ENCODE results near the gene PARP12. TPM values are rescaled to one million over a fixed set of nuclear protein-coding genes. Genes with fewer than 3 reads are reported as not detected.

The PARP12 gene
- total RNA-seq, 2 donors from 2014 or later: 58.7 to 63.2 TPM

GRCh38 chr7:139984642-139985539 is 77.9 kb downstream of the PARP12 start:
- ATAC-seq: no peak
- DNase-seq: no peak
- intact Hi-C loops (cut with DNase I, micrococcal nuclease): no loop called here

- intact Hi-C loops (cut with DNase I, micrococcal nuclease): no loop called here
- DNase-seq: no peak
- no peak for ATAC-seq
These were observed 79.5 kb downstream of the PARP12 start for GRCh38 chr7:139982927-139983920.

GRCh38 chr7:139981511-139981895 is 81.2 kb downstream of the PARP12 start:
- no peak for ATAC-seq
- intact Hi-C loops (cut with DNase I, micrococcal nuclease): no loop called here
- no peak for DNase-seq

GRCh38 chr7:139976838-139977656 is 85.7 kb downstream of the PARP12 start:
- no peak for DNase-seq
- no peak for ATAC-seq
- intact Hi-C loops (cut with DNase I, micrococcal nuclease): no loop called here

GRCh38 chr7:139976055-139976837 is 86.5 kb downstream of the PARP12 start:
- ATAC-seq: no peak
- intact Hi-C loops (cut with DNase I, micrococcal nuclease): no loop called here
- no peak for DNase-seq

- DNase-seq: no peak
- intact Hi-C loops (cut with DNase I, micrococcal nuclease): no loop called here
- no peak for ATAC-seq
These were observed 88.5 kb downstream of the PARP12 start for GRCh38 chr7:139974179-139974811.

Other genes with a start within 250 kb of the PARP12 start
- 10 to 100 TPM in 1 of 2 donors, 1 to 10 TPM in 1; 8.4 to 10.3 TPM for gene TBXAS1, start 233.7 kb downstream of the PARP12 start, total RNA-seq
- gene KDM7A, start 114.0 kb upstream of the PARP12 start, total RNA-seq: 10 to 100 TPM; 31.8 to 33.4 TPM